Stimulated activated CD8-positive, alpha-beta memory T cell treated with anti-CD3 and anti-CD28 coated beads, Interleukin-4, amount 100 ng/mL, for 48 hours (primary cell): ENCODE results near the gene FRMD4A.
"Not testable (repeated sequence)": the region's sequence is repeated elsewhere in the genome, so short reads cannot be mapped to it uniquely, and the experiment has no call there.

ENCODE experiments used
- DNase-seq: peaks from one replicate; pipeline ENCODE4 v3.0.0-alpha.2; 2020

The FRMD4A gene

DNA sequence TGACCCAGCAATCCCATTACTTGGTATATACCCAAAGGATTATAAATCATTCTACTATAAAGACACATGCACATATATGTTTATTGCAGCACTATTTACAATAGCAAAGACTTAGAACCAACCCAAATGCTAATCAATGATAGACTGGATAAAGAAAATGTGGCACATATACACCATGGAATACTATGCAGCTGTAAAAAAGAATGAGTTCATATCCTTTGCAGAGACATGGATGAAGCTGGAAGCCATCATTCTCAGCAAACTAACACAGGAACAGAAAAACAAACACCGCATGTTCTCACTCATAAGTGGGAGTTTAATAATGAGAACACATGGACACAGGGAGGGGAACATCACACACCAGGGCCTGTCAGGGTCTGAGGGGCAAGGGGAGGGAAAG lies 434.6 kb downstream of the FRMD4A start:
- DNase-seq, result not testable (repeated sequence)

DNA sequence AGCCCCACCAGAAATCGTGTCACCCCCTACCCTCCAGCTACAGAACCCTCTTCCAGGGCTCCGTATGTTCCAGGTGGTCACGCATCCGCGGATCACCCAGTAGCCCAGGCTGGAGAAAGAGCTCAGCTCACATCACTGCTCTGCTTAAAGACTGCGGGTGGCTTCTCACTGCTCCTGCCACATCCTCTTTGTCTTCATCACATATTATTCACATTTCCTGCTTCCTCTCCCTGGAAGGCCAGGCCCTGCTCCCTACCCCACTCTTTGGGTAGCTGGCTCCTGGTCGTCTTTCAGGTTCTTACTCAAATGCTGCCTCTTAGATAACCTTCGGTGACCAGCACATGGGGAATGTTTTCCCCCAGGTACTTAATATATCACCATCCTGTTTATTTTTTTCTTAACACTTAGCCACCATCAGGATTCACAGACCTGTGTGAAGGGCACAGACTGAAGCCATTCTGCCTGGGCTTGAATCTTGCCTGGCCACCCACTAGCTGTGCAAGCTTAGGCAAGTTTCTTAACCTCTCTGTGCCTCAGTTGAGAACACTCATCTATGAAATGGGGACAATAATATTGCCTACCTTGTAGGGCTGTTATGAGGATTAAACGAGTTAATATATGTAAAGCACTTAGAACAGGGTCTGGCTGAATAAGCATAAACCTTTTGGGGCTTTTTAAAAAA lies 436.2 kb downstream of the FRMD4A start:
- DNase-seq, result no peak

- no peak for DNase-seq
Measured at GRCh38 chr10:13893926-13894325, 436.8 kb downstream of the FRMD4A start.

GRCh38 chr10:13892871-13893270 lies 437.9 kb downstream of the FRMD4A start:
- DNase-seq, result no peak

GRCh38 chr10:13892001-13892491 lies 438.7 kb downstream of the FRMD4A start:
- no peak for DNase-seq

DNA sequence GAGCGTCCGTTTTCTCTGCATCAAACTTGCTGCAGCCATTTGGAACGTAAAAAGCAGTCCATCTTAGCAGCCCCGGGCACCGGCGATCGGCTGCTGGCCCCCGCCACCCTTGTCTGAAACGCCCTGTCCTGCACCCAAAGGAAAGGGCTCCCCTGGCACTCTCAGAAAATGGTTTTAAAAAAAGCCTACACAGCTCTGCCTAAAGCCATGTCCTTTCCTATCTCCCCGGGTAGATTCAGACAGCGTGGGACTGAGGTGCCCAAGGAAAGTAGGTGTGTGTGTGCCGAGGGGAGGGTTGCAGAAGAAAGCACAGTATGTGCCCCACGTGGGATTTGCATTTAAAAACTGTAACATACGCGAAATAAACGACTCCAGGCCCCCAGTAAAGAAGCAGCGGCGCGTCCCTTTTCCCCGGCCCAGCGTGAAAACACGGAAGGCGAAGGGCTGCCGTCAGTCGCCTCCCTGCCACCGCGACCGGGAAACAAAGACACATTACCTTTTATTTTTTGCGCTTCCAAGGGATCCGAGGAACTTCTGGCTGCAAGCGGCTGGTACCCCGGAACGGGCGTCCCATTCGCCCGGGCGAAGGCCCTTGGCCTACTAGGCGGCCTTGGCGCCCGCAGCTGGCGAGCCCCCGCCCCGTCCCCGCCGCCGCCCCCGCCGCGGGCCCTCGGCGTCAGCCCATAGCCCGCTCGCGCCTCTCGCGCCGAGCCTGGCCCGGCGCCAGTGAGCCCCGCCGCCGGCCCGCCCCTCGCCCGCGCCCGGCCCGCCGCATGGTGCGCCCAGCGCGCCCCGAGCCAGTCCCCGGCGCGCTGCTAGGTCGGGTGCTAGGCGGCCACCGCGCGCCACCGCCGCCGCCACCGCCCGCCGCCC lies 439.4 kb downstream of the FRMD4A start:
- DNase-seq, result no peak

DNA sequence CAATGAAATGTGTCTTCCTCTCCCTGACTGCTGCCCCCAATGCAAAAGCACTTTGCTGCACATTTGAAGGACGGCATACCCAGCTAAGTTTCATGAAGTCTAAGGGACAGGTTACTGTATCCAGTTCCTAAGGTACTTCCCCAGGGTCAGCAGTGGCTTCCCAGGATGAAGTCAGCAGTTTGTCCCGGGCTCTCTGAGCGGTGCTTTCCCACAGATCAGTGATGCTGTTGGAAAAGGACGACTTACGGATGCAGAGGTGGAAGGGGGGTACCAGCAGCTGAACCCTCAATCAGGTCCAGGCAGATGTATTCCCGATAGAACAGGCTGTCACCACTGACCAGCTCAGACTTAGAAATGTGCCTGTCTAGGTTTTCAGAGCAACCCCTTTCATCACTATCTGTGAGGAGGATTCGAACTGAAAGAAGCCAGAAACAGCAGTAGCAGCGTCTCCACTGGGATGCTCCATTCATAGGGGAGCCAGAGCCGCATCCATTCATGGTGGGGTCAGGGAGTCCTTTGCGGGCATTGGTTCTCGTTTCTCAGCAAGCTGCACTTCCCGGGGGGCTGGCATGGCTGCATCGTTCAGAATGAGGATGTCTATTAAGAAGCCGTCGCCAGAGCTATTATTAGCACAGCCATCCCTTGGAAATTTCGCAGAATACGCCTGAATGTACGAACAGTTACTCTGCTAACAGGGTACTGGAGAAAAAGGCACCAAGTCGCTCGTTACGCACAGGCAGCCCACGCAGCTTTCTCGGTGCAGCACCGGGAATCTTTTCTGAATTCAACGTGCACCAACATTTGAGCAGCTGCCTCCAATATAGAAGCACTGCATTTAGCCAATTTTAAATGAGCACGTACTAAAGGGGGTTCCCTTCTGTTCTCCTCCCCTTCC lies 440.2 kb downstream of the FRMD4A start:
- no peak for DNase-seq

GRCh38 chr10:13887761-13888160 lies 443.0 kb downstream of the FRMD4A start:
- no peak for DNase-seq

DNA sequence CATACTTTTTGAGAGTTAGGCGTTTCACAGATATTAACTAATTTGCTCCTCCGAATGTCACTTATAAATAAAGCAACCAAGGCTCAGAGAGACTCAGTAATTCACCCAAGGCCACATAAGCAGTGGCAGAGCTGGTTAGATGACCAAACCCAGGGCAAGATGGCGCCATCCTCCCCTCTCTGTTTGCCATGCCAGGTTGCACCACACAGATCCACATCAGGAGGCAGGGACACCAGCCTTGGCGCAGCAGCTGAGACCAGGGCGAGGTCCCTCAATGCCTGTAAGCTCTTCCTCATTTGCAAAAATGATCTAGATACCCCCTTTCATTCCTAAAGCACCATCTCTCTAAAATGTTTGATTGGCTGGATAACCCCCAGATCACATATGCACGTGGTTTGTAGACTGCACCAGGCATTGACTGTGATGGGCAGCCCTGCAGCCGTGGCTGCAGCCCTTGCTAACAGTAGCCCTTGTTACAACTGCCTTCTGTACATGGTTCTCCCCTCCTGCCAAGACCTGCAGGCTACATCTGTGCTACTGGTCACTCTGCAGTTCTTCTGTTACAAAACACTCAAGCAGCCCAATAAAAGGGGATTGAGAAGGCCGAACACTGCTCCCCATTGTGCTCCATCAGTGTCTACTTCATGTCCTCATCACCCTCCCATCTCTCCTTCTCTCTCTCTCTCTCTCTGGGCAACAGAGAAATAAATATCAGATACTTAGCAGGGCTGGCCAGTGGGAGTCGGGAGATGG lies 445.3 kb downstream of the FRMD4A start:
- no peak for DNase-seq

- DNase-seq, result no peak
Measured at GRCh38 chr10:13883636-13884444, 446.9 kb downstream of the FRMD4A start.

- no peak for DNase-seq
Measured at GRCh38 chr10:13882119-13882711, 448.5 kb downstream of the FRMD4A start.

DNA sequence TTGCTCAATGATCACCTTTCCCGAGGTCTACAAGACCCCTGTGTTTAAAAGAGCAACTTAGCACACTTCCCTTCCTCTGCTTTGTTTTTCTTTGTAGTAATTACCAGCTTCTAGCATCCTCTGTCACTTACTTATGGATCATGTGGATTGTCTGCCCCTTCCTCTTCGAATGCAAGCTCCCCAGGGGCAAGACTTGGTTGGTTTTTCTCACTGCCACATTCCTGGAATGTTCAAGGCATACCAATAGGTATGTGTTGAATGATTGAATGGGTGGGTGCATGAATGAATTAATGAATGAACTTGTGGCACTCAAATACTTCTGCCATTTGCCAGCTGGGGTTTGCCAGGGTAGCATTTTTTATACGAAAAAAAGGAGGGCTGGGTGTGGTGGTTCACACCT lies 450.0 kb downstream of the FRMD4A start:
- DNase-seq, result no peak

DNA sequence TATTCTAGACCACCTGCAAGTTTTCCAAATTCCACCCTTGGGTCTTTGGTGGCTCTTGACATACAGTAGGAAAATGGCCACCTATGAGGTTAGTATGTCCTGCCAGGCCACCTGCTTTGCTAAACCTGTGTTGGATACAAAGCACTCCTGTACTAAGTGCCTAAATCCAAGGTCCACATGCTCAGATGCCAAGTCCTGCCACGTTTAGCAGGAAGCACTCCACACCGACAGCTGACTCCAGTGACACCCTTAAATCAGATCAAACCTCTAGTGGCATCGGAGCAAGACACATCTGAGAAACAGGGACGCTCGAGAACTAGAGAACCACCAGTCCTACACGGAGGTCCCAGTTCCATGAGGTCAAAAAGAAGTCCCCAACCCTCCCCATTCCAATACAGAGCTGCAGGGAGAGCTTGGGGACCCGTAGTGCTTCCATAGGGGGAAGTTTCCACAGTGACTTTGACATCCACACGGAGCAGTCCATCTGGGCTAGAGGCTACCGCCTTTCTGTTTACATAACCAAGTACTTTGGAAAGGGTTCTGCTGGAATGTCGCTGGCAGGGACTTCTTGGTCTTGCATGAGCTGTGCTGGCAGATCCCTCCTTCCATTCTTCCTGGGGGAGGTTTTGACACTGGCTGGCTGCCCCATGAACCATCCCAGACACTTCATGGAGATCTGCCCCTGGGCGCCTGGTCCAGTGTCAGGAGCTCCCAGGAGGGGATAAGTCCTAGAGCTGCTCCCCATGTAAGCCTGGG lies 453.4 kb downstream of the FRMD4A start:
- DNase-seq, result no peak

DNA sequence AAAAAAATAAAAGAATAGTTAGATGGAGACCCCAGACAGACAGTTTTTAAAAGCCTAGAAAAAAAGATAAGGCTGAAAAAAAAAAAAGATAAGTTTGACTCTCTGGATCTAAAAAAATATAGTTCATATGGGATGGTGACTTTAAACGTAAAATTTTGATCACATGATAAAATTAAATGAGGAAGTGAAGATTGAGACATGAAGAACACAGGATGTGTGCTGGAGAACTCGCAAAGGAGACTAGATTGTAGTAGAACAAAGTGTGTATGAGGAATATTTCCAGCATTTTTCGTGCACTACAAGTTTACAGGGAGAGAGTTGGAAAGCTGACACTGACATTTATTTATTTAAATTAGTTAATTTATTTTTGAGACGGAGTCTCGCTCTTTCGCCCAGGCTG lies 457.5 kb downstream of the FRMD4A start:
- DNase-seq, result no peak

DNA sequence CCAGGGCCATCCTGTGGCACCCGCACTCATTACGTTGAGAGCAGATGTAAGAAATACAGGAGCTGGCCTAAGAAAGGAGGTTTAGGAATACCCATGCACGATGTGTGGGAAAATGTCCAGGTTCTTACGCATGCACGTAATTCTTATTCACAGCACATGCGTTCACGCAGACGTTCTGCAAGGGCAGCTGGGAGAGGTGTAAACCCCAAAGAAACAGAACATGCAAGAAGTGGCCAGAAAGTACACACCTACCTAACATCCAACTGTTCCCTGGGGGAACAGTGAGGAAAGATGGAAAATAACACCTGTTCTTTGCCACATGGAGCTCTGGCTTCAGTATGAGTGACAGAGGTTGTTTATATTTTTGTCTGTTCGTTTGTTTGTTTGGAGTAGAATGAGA lies 458.3 kb downstream of the FRMD4A start:
- DNase-seq, result no peak

GRCh38 chr10:13871776-13872175 lies 458.9 kb downstream of the FRMD4A start:
- no peak for DNase-seq

- no peak for DNase-seq
Measured at GRCh38 chr10:13871011-13871410, 459.7 kb downstream of the FRMD4A start.

GRCh38 chr10:13869295-13869664 lies 461.4 kb downstream of the FRMD4A start:
- no peak for DNase-seq

DNA sequence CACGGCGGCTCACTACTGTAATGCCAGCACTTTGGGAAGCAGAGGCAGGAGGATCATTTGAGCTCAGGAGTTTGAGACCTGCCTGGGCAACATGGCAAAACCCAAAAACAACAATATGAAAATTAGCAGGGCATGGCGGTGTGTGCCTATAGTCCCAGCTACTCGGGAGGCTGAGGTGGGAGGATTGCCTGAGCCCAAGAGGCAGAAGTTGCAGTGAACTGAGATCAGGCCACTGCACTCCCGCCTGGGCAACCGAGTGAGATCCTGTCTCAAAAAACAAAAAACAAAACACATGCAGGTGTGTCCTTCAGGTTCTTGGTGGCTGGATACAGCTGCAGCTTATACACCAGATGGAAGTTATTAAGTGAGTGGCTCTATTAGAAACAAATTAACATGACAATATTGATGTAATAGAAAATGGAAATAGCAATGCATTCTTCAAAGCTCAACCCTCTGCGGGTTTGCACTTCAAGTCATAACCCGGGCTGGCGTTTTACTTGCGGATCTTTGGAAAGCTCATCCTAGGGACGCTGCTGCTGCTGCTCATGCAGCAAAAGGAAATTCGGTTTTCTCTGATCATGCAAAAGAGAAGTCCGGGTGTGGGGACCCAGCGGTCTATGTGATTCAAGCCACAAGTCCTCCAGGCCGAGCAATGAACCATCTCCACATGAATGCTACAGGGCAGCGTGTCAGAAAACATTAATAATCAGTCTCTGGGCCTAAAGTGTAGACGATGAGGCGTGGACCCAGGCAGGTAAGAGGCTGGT lies 462.0 kb downstream of the FRMD4A start:
- no peak for DNase-seq

- DNase-seq, result no peak
Measured at GRCh38 chr10:13867822-13868221, 462.9 kb downstream of the FRMD4A start.
